GM21360 (cell line): Measurements from ENCODE around the gene CABP1.
A peak's percentile ranks its signal among the peaks of the same experiment; 100 is the strongest.

Source experiments
- ATAC-seq: cut with Tn5 transposase; IDR thresholded peaks from one replicate; pipeline ENCODE4 v1.9.1; 2021; ENCODE audit warnings: mild to moderate bottlenecking, moderate library complexity; ENCODE audit not compliant: unreplicated experiment

CABP1 gene

DNA sequence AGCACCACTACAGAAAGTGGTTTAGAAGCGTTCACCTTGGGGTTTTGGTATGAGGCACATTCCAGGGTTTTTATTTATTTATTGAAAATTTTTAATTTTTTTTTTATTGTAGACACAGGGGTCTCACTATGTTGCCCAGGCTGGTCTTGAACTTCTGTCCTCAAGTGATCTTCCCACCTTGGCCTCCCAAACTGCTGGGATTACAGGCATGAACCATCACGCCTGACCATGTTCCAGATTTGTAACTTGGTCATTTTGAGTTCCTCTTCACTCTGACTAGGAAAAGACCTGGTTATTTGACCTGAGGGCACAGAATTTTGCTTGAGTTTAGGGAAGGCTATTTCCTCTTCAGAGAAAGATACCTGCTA, 49.6 kb downstream of the CABP1 start:
- ATAC-seq, result no peak

DNA sequence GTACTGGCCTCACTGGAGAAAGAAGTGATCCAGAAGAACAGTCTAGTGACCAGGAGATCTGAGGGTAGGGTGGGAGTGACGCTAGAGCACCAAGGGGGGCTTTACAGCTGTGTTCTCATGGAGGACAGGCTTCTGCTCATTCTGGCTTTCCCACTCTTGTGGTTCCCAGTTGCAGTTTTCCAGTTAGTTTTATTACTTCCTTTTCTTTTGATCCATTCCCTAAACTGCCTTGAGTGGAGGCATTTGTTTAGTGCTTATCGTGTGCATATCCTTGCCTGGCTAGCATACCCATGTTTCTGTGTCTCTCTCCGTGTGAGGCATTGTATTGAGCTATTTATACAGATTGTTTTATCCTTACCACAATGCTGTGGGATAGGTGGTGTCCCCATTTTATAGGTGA, 50.6 kb downstream of the CABP1 start:
- no peak for ATAC-seq

DNA sequence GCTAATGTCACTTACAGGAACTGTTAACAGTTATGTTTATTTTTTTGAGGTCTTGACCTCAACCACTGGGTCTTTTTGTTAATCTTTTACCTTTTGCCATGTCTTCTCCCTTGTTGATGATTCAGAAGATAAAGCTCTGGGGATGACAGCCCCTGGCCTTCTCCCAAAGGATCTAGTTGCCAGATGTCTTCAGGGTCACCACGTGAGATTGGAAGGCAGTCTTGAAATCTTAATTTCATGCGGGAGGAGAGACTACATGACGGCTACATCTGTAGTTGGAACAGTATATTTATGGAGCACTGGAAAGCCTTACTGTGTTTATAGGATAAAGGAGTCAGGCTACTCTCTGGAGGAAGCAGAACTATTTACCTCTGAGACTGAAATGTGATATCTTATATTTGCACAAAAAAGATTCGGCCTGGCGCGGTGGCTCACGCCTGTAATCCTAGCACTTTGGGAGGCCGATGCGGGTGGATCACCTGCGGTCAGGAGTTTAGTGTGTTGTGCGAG, 52.2 kb downstream of the CABP1 start:
- ATAC-seq, result no peak

DNA sequence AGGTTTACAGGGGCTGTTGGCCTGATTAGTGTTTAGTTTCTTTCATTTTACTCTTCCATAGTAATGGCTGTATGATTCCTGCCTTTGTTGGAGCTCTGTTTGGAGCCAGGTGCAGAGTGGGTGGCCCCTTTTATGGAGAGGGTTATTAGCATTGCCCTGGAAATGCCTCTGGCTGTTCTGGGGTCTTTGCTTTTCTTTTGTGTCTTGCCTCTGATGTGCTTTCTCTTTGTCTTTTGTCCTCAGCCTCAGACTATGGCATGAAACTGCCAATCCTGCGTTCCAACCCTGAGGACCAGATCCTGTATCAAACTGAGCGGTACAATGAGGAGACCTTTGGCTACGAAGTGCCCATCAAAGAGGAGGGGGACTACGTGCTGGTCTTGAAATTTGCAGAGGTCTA, 53.4 kb downstream of the CABP1 start:
- ATAC-seq, result no peak

DNA sequence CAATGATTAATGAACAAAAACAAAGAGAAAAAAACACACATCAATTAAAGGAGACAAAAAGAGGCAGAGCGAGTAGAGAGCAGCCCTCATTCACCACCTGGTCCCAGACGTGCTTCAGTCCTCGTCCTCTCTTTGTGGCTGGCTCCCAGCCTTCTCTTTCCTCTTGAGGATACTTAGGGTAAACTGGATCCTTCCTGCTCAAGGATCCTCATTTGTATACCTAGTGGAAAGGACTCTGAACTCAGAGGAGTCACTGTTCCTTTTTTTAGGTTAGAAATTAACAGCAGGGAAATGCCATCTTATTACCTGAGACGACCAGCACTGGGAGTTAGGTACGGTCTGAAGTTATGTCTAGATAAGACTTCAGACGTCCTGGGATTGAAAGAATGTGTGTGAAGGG, 56.2 kb downstream of the CABP1 start:
- ATAC-seq, result no peak

DNA sequence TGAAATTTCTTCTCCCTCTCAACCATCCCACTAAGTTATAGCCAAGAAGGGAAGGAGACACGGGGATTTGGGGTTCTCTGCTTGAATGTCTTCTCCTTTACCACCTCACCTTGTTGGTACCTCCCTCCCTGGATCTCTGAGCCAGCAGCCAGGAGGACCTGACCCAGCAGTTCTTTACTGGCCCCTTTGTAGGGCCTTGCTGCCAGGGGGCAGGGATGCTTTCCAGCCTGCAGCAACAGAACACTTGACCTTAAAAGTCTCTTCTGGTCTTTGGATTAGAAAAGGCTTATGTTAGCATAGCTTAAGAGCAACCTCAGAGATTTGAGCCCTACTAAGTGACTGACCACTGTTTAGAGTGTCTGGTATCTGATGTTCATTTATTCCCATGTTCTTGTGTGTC, 56.9 kb downstream of the CABP1 start:
- ATAC-seq, result no peak

DNA sequence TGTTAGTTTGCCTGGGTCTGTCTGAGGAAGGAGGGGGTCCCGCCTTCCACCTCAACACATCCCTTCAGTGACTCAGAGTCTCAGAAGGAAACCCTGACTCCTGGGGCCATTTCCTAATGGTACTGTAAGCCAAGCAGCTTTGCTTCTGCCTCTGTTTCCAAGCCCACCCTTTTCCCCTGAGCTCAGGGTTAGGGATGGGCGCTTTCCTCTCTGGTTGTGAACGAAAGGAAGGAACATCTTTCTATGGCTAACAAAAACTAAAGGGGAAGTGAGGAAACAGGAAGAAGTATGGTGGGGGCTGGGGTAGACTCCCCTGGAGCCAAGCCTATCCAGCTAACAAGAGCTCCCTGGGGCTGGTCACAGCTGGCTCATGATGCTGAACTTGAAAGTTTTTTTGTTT, 58.2 kb downstream of the CABP1 start:
- ATAC-seq, result no peak

DNA sequence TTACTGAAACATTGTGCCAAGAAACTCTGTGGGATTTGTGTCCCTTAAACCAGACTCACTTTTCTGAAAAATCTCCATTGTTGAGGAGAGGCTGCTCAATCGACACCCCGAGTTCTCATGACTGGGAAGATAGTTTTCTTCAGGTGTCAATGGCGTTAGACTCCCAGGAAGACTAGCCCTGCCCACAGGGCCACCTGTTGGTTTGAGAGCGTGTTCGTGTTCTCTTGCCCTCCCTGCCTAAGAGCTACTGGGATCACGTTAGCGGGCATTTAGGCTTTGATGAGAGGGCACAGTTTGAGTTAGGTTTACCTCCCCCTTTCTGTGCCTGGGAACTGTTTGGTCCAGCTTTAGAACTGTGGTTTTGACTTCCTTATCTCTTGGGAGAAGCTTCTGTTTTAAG, 59.1 kb downstream of the CABP1 start:
- ATAC-seq, result no peak

DNA sequence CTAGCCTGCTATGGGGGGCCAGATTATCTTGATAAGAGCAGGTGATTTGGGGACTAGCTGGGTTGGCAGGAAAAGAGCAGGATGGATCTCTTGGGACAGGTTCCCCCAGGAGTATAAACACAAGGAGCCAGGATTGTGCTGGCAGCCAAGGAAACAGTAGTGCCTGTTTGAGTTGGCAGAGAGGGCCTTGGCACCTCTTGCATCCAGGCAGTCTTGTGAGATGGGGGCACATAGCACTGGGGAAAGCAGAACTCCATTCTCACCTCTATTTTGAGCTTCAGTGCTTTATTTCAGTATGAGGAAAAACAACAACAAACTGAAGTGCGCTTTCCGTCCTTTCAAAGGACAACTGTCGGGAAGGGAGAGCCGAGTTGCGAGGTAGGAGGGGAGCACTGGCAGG, 60.5 kb downstream of the CABP1 start:
- ATAC-seq, result no peak

DNA sequence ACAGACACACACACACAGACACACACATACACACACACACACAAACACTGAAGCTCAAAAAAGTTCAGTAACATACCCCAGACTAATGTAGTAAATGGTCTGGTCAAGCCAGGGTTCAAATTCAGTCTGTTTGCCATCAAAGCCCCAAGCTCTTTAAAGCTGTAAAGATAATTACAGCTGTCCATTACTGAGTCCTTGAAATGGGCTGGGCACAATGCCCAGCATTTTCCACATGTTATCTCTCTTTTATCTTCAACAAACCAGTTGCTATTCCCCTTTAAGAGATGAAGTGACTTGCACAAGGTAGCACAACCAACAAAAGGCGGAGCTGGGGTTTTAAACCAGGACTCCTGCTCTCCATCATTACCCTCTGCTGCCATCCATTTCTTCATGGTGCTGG, 62.2 kb downstream of the CABP1 start:
- no peak for ATAC-seq

DNA sequence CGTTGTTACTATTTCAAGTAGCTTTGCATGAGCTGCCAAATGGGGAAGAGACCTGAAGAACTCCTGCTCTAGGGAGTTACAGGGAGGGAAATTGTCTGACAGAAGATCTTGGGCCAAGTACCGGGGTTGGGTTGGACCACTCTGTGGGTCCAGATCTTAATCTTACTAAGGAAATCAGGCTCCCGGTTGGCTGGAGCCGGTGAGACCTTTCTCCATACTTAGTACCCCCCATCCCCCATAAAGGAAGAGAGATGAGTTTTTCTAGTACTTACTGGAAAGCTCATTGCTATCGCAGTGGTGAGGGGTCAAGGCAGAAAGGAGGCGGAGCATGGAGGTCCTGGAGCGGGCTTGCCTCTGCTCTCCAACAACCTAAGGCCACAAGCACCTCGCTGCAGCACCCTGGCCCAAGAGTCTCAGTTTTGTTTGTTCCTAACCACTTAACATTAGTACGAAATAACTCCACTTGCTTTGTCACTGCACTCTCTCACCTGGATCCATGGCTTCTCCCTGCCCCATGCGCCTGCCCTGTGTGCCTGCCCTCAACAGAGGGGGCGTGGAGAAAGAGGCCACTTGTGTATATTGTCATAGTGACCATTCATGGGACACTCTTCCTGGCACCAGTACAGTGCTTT, 63.0 kb downstream of the CABP1 start:
- ATAC-seq, result no peak

DNA sequence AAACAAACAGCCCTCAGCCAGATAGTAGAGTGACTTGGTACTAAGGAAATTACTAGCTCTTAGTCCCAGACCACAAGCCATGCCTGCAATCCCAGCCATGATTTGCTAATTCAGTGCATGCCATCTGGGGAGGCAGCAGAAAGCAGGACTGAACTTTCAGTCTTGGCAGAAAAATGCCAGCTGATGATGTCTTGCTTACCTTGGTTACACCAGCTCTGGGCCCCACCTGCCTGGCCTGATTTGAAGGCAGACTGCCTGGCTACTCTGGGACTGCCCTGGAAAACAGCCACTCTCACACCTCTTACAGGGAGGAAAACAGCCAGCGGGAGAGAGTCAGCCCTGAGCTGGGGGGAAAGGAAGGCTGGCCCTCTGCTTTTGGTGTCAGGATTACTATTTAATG, 65.2 kb downstream of the CABP1 start:
- ATAC-seq, result no peak

DNA sequence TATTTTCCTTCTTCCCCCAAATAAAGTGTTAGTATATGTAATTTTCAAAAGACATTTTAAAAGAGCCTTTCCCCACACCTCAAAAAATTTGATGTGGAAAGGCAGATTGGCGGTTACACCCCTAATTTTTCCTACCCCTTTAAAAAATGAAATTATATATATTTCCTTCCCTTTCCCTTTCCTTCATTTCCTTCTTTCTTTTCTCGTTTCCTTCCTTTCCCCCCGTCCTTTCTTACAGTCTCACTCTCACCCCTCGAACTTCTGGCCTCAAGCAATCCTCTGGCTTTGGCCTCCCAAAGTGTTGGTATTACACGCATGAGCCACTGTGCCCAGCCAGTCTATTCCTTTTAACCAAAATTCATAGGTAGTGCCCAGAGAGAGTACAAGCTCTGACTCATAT, 65.6 kb downstream of the CABP1 start:
- no peak for ATAC-seq

DNA sequence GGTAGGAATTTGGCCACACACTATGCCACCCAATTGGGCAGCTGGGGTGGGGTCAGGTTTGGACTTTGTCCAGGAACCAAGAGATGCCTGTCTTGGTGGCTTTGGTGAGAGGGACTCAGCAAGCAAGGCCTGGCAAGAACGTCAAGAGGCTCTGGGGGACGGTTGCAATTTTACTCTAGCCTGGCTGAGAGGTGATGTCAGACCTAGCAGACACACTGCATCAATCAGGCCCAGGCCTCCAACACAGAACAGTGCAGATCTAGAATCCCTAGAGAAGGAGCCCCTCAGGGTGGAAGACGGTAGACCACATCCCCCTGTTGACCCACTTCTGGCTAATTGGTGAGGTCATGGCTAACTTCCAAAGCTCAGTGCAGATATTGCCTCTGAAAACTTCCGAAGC, 68.2 kb downstream of the CABP1 start:
- no peak for ATAC-seq

DNA sequence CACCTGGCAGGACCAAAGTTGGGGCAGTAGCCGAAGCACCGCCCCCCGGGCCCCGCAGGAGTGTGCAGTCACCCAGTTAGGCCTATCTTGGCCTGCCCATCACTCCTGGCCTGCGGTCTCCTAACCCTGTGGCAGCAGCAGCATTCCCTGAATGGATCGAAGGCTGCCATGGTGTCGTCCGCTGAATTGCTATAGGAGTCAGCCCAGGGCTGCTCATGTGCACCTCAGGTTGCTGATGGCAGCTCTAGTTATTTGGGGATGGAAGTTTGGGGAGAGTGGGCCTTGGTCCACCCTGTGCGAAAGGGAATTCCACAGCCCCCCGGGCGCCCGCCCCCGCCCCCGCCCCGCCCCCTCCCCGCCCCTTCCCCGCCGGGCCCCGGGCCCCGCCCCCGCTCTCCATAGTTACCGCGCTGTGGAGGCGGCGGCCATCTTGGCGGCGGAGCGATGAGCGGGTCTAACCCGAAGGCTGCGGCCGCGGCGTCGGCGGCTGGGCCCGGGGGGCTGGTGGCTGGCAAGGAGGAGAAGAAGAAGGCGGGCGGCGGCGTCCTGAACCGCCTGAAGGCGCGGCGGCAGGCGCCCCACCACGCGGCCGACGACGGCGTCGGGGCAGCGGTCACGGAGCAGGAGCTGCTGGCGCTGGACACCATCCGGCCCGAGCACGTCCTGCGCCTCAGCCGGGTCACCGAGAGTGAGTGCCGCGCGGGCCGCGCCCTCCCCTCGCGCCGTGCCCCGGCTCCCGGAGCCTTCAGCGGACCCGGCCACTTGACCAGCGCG, 69.8 kb downstream of the CABP1 start, which contains the start of gene UNC119B:
TSS of gene UNC119B (plus strand) at position 428 of the 774 bp plus-strand sequence. CDS start at position 445, 17 bp downstream.
- peak; percentile 49 for ATAC-seq

DNA sequence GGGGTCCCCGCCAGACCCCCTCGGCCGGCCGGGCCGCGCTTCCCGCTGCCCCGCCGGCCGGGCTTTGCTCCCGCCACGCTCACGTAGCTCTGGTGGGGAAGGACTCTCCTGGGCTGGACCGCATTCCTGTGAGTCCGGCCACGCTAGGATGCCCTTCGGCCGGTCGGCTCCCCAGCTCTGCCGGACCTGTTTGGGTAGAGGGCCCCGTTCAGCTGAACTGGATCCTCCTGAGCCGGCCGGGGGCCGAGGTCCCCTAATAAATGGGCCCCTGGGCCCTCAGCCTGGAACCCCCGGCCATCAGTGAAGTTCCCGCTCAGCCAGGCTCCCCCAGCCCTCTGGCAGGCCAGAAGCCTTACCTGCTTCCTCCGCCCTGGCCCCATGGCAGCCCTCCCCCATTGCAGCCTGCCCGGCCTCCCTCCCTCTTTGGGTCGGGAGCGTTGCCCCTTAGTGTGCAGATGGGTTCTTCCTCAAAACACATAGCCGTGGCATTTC, 70.4 kb downstream of the CABP1 start:
- ATAC-seq, result peak; percentile 25

DNA sequence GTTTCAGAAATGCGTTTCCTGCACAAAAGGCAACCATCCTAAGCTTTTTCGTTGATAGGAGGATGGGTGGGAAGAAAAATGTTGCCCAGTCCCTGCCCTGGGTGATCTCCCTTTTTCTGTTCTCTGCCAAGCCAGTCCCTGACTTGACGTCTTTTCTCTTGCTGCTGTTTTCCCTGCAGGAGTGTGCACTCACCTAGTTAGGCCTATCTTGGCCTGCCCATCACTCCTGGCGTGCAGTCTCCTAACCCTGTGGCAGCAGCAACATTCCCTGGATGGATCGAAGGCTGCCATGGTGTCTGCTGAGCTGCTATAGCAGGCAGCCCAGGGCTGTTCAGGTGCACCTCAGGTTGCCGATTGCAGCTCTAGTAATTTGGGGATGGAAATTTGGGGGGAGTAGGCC, 71.0 kb downstream of the CABP1 start:
- no peak for ATAC-seq

DNA sequence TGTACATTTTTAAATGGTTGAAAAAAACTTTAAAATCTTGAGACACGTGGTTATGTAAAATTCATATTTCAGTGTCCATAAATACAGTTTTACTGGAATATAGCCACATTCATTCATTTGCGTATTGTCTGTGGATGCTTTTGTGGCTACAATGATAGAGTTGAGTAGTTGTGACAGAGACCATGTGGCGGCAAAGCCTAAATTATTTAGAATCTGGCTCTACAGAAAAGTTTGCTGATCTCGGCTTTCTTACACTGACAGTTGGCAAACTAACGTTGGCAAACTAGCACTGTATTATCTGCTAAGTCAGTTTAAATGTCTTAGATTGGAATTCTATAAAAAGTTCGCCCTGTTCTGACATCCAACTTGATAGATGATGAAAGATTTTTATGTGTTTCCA, 72.2 kb downstream of the CABP1 start:
- no peak for ATAC-seq

DNA sequence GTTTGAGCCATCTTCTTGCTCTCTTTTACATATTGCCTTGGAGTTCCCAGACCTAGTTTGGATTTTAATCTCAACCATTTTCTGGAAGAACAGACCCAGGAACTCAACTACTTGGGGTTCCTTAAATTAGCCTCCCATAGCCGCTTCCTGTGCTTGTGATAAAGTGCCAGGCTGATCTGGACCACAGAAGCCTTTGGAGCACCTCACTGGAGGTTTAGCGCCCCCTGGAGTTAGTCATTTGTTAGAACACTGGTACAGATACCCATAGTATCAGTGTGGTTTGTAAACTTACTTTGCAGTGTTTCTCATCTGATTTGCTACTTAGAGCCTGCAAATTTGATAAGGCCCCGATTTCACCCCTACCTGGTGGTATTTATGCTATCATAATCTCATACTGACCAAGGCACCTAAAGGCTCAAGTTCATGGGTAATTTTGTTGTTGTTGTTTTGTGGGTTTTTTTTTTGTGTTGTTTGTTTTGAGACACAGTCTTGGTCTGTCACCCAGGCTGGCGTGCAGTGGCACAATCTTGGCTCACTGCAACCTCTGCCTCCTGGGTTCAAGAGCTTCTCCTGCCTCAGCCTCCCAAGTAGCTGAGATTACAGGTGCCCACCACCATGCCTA, 73.5 kb downstream of the CABP1 start:
- ATAC-seq, result peak; percentile 50
